GM12878 (cell line): Measurements from ENCODE around the gene PPP1R36.

Experiments
- CHD2 ChIP-seq: IDR thresholded peaks from 2 replicates; pipeline ENCODE4 v1.6.1; 2011; ENCODE audit warnings: low read depth, low read length, improper control_type of control experiment, borderline replicate concordance
- NFYA ChIP-seq: IDR thresholded peaks from 2 replicates; pipeline ENCODE4 v1.6.1; 2011; ENCODE audit warnings: low read depth, mild to moderate bottlenecking, low read length, improper control_type of control experiment, borderline replicate concordance
- POLR2A ChIP-seq: IDR thresholded peaks from 2 replicates; pipeline ENCODE4 v1.6.1; 2011; ENCODE audit warnings: low read depth, mild to moderate bottlenecking, low read length
- TF ChIP-seq, protein P1 (sequence below): IDR thresholded peaks from 2 replicates; pipeline ENCODE4 v1.6.1; 2012; ENCODE audit warnings: low read length, inconsistent platforms
- TF ChIP-seq, protein P2 (sequence below), 3 experiments: IDR thresholded peaks in 2 of 3; conservative IDR thresholded peaks in 1 of 3; 2 replicates each; pipeline ENCODE4 v1.5.1; 2011; ENCODE audit warnings: low read depth in 3 of 3, low read length in 3 of 3, mild to moderate bottlenecking in 3 of 3, control low read depth in 2 of 3, moderate library complexity in 2 of 3, inconsistent platforms in 1 of 3, mixed read lengths in 1 of 3; ENCODE audit not compliant: control insufficient read depth in 2 of 3, insufficient read depth in 1 of 3; ENCODE audit errors: extremely low read depth in 1 of 3

DNA sequence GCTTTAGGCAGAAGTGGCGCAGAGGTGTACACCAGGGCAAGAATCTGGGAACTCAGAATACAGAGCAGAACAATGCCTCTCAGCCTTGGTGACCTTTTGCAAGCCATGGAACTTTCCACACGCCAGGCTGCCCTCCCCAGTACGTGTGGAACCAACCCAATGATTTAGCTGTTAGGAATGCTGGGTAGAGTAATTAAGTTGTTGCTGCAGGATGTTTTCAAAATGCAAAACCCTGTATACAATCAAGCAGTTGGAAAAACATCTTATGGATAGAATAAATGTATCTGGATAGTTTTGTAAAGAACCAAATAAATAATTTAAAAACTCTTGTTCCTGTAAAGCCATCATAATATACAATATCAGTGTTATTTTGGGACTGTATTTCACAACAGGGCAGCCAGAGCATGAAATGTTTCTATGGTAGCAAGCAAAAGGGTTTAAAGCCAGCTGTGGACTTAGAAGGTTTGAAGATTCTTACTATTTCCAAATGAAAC lies 19.4 kb downstream of the PPP1R36 start:
- TF ChIP-seq, protein P1, sequence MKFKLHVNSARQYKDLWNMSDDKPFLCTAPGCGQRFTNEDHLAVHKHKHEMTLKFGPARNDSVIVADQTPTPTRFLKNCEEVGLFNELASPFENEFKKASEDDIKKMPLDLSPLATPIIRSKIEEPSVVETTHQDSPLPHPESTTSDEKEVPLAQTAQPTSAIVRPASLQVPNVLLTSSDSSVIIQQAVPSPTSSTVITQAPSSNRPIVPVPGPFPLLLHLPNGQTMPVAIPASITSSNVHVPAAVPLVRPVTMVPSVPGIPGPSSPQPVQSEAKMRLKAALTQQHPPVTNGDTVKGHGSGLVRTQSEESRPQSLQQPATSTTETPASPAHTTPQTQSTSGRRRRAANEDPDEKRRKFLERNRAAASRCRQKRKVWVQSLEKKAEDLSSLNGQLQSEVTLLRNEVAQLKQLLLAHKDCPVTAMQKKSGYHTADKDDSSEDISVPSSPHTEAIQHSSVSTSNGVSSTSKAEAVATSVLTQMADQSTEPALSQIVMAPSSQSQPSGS = no peak
- TF ChIP-seq POLR2A (no peak), NFYA (no peak), CHD2 (no peak)
- TF ChIP-seq, protein P2, sequence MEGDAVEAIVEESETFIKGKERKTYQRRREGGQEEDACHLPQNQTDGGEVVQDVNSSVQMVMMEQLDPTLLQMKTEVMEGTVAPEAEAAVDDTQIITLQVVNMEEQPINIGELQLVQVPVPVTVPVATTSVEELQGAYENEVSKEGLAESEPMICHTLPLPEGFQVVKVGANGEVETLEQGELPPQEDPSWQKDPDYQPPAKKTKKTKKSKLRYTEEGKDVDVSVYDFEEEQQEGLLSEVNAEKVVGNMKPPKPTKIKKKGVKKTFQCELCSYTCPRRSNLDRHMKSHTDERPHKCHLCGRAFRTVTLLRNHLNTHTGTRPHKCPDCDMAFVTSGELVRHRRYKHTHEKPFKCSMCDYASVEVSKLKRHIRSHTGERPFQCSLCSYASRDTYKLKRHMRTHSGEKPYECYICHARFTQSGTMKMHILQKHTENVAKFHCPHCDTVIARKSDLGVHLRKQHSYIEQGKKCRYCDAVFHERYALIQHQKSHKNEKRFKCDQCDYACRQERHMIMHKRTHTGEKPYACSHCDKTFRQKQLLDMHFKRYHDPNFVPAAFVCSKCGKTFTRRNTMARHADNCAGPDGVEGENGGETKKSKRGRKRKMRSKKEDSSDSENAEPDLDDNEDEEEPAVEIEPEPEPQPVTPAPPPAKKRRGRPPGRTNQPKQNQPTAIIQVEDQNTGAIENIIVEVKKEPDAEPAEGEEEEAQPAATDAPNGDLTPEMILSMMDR (IDR thresholded peaks at IDR 0.05 in 2 of 3, conservative IDR thresholded peaks at IDR 0.05 in 1 of 3; ENCODE audit: control insufficient read depth in 2 of 3, extremely low read depth in 1 of 3, insufficient read depth in 1 of 3, low read depth in 3 of 3, low read length in 3 of 3) = no peak
